Fibroblast of lung (primary cell): Measurements from ENCODE around the gene ZNF493. TPM values are rescaled to one million over a fixed set of nuclear protein-coding genes. Genes with fewer than 3 reads are reported as not detected.
A peak's percentile ranks its signal among the peaks of the same experiment; 100 is the strongest.

Experiments
- DNase-seq, 2 donors: peaks; one replicate each; pipeline versions ENCODE4 v3.0.0 to v3.0.0-alpha.2; 2010; ENCODE audit warnings: low read depth in 2 of 2
- H2AFZ ChIP-seq: 2 replicates; pipeline ENCODE4 v1.5.1; 2012; ENCODE audit warnings: low read length, control low read depth, inconsistent platforms
- H3K27ac ChIP-seq: 2 replicates; pipeline ENCODE4 v1.5.1; 2011; ENCODE audit warnings: low read length, control low read depth; ENCODE audit not compliant: insufficient read depth
- H3K27me3 ChIP-seq: 2 replicates; pipeline ENCODE4 v1.5.1; 2011; ENCODE audit warnings: mild to moderate bottlenecking, low read length; ENCODE audit not compliant: control insufficient read depth, insufficient read depth
- H3K36me3 ChIP-seq: 2 replicates; pipeline ENCODE4 v1.5.1; 2011; ENCODE audit warnings: low read length; ENCODE audit not compliant: control insufficient read depth, insufficient read depth
- H3K4me1 ChIP-seq: 2 replicates; pipeline ENCODE4 v1.5.1; 2011; ENCODE audit warnings: low read length; ENCODE audit not compliant: control insufficient read depth, insufficient read depth; ENCODE audit errors: extremely low read depth
- H3K4me2 ChIP-seq: 2 replicates; pipeline ENCODE4 v1.5.1; 2011; ENCODE audit warnings: low read length, control low read depth; ENCODE audit not compliant: insufficient read depth; ENCODE audit errors: extremely low read depth
- H3K4me3 ChIP-seq, 4 experiments: fragments of 200-600 bp in 1 of 4; sonication (generic) in 1 of 4; replicated peaks in 1 of 4; 2 replicates each; pipeline ENCODE4 v1.5.1; 2011 to 2016; ENCODE audit warnings: low read length in 4 of 4, low read depth in 3 of 4, mild to moderate bottlenecking in 3 of 4, control low read depth in 2 of 4, inconsistent platforms in 1 of 4, mixed read lengths in 1 of 4; ENCODE audit not compliant: insufficient read depth in 1 of 4; ENCODE audit errors: control extremely low read depth in 1 of 4
- H3K79me2 ChIP-seq: 2 replicates; pipeline ENCODE4 v1.5.1; 2012; ENCODE audit warnings: mild to moderate bottlenecking, low read length, inconsistent platforms; ENCODE audit not compliant: control insufficient read depth, insufficient read depth
- H3K9ac ChIP-seq: 2 replicates; pipeline ENCODE4 v1.5.1; 2011; ENCODE audit warnings: mild to moderate bottlenecking, low read length, control low read depth; ENCODE audit not compliant: insufficient read depth
- H3K9me3 ChIP-seq: 2 replicates; pipeline ENCODE4 v1.5.1; 2012; ENCODE audit warnings: low read depth, low read length; ENCODE audit not compliant: control insufficient read depth, insufficient read depth
- H4K20me1 ChIP-seq: 2 replicates; pipeline ENCODE4 v1.5.1; 2011; ENCODE audit warnings: low read length; ENCODE audit not compliant: control insufficient read depth, insufficient read depth; ENCODE audit errors: extremely low read depth
- EZH2 ChIP-seq: IDR thresholded peaks from 2 replicates; pipeline ENCODE4 v1.5.1; 2012; ENCODE audit warnings: low read length, control low read depth, mild to moderate bottlenecking; ENCODE audit errors: missing control alignments
- polyA minus RNA-seq: library from RNA; depleted of rRNA, polyadenylated mRNA; stranded (reverse); fragments of >200 nt; gene quantifications from 2 replicates; pipeline ENCODE4 v1.2.3, GENCODE V29; 2011; ENCODE audit warnings: low replicate concordance
- polyA plus RNA-seq, 2 donors: library from polyadenylated mRNA; depleted of rRNA in 1 of 2; stranded (reverse) in 1 of 2; unstranded in 1 of 2; fragments of >200 nt; gene quantifications; 2 replicates each; pipeline ENCODE4 v1.2.1, GENCODE V29; 2011 to 2012; ENCODE audit warnings: missing spikeins in 1 of 2
- total RNA-seq: library from RNA; depleted of rRNA; stranded (reverse); fragments of >200 nt; gene quantifications from 2 replicates; pipeline ENCODE4 v1.2.1, GENCODE V29; 2014
- TF ChIP-seq, protein P1 (sequence below), 2 donors: IDR thresholded peaks in 1 of 2; conservative IDR thresholded peaks in 1 of 2; 1 replicate in 1 of 2; 2 replicates in 1 of 2; pipeline ENCODE4 v1.5.1; 2011 to 2012; ENCODE audit warnings: low read length in 2 of 2, control low read depth in 1 of 2, inconsistent platforms in 1 of 2, low read depth in 1 of 2, mild to moderate bottlenecking in 1 of 2

ZNF493 gene
- total RNA-seq, result 24.7 and 32.4 TPM in 2 replicates
- polyA plus RNA-seq, result 3.0 and 3.8 TPM in 2 replicates
- 1.9 and 2.0 TPM in 2 replicates for polyA plus RNA-seq (2012)
- polyA minus RNA-seq, result 3.5 and 10.7 TPM in 2 replicates

- H3K27ac ChIP-seq, result peak within 1 kb of the TSS; percentile 85
- H3K36me3 ChIP-seq, result no peaks in the 10 kb centered on the region
- TF ChIP-seq, protein P1, sequence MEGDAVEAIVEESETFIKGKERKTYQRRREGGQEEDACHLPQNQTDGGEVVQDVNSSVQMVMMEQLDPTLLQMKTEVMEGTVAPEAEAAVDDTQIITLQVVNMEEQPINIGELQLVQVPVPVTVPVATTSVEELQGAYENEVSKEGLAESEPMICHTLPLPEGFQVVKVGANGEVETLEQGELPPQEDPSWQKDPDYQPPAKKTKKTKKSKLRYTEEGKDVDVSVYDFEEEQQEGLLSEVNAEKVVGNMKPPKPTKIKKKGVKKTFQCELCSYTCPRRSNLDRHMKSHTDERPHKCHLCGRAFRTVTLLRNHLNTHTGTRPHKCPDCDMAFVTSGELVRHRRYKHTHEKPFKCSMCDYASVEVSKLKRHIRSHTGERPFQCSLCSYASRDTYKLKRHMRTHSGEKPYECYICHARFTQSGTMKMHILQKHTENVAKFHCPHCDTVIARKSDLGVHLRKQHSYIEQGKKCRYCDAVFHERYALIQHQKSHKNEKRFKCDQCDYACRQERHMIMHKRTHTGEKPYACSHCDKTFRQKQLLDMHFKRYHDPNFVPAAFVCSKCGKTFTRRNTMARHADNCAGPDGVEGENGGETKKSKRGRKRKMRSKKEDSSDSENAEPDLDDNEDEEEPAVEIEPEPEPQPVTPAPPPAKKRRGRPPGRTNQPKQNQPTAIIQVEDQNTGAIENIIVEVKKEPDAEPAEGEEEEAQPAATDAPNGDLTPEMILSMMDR (conservative IDR thresholded peaks at IDR 0.05 in 1 of 2, IDR thresholded peaks at IDR 0.05 in 1 of 2; ENCODE audit: low read depth in 1 of 2, low read length in 2 of 2), result no peak
- no peak for TF ChIP-seq EZH2
- H3K4me3 ChIP-seq, result peak within 1 kb of the TSS; percentile 88 to 98 (median 96)
- H3K27me3 ChIP-seq, result no peaks in the 10 kb centered on the region
- peak; percentile 93 to 94 for DNase-seq
- peak within 1 kb of the TSS; percentile 100 for H2AFZ ChIP-seq
- peak within 1 kb of the TSS; percentile 82 for H3K9ac ChIP-seq
- no peaks in the 10 kb centered on the region for H3K9me3 ChIP-seq
- no peaks in the 10 kb centered on the region for H4K20me1 ChIP-seq
- H3K4me2 ChIP-seq, result peak within 1 kb of the TSS; percentile 71
- no peaks in the 10 kb centered on the region for H3K4me1 ChIP-seq
- H3K79me2 ChIP-seq, result peaks cover 9% of the 10 kb centered on the region
These were observed at the start of gene ZNF493 for GRCh38 chr19:21396893-21397572. Gene ZNF493 (plus strand): TSS chr19:21397133. CDS start chr19:21397238, 105 bp downstream.

- no peak overlapping the region for H3K4me3 ChIP-seq
- H3K27me3 ChIP-seq, result no peaks in the 10 kb centered on the region
- H3K9me3 ChIP-seq, result no peaks in the 10 kb centered on the region
- H3K9ac ChIP-seq, result no peak overlapping the region
- H3K4me1 ChIP-seq, result no peaks in the 10 kb centered on the region
- H3K27ac ChIP-seq, result no peak overlapping the region
- no peaks in the 10 kb centered on the region for H4K20me1 ChIP-seq
- no peak overlapping the region for H3K4me2 ChIP-seq
- no peak overlapping the region for H2AFZ ChIP-seq
- no peak for DNase-seq
- no peak for TF ChIP-seq EZH2
- TF ChIP-seq, protein P1 (conservative IDR thresholded peaks at IDR 0.05 in 1 of 2, IDR thresholded peaks at IDR 0.05 in 1 of 2; ENCODE audit: low read depth in 1 of 2, low read length in 2 of 2), result no peak
- H3K79me2 ChIP-seq, result no peaks in the 10 kb centered on the region
- H3K36me3 ChIP-seq, result no peaks in the 10 kb centered on the region
These were observed 44.1 kb upstream of the ZNF493 start for GRCh38 chr19:21352830-21353229.

GRCh38 chr19:21358768-21359451 lies 38.0 kb upstream of the ZNF493 start, which contains the start of gene ZNF738:
Gene ZNF738 (plus strand): TSS chr19:21359000. CDS start chr19:21359141, 141 bp downstream.
- Histone ChIP-seq H3K36me3 (no peaks in the 10 kb centered on the region), H3K79me2 (peaks cover 4% of the 10 kb centered on the region), H3K9me3 (no peaks in the 10 kb centered on the region), H3K4me2 (peak within 1 kb of the TSS; percentile 75), H2AFZ (peak within 1 kb of the TSS; percentile 99), H3K27me3 (no peaks in the 10 kb centered on the region), H3K9ac (peak within 1 kb of the TSS; percentile 78), H4K20me1 (no peaks in the 10 kb centered on the region), H3K4me3 (peak within 1 kb of the TSS; percentile 83 to 94 (median 84)), H3K4me1 (no peaks in the 10 kb centered on the region), H3K27ac (peak within 1 kb of the TSS; percentile 89)
- DNase-seq, result peak; percentile 95 to 96
- TF ChIP-seq, protein P1 (conservative IDR thresholded peaks at IDR 0.05 in 1 of 2, IDR thresholded peaks at IDR 0.05 in 1 of 2; ENCODE audit: low read depth in 1 of 2, low read length in 2 of 2), result no peak
- no peak for TF ChIP-seq EZH2
